Germinal center (tissue), 1 donor: Measurements from ENCODE around the gene MICALL2.
A peak's percentile ranks its signal among the peaks of the same experiment; 100 is the strongest.

ENCODE experiments used
- DNase-seq: peaks from one replicate; pipeline ENCODE4 v3.0.0; 2012; ENCODE audit warnings: mixed read lengths, low spot score

MICALL2 gene

DNA sequence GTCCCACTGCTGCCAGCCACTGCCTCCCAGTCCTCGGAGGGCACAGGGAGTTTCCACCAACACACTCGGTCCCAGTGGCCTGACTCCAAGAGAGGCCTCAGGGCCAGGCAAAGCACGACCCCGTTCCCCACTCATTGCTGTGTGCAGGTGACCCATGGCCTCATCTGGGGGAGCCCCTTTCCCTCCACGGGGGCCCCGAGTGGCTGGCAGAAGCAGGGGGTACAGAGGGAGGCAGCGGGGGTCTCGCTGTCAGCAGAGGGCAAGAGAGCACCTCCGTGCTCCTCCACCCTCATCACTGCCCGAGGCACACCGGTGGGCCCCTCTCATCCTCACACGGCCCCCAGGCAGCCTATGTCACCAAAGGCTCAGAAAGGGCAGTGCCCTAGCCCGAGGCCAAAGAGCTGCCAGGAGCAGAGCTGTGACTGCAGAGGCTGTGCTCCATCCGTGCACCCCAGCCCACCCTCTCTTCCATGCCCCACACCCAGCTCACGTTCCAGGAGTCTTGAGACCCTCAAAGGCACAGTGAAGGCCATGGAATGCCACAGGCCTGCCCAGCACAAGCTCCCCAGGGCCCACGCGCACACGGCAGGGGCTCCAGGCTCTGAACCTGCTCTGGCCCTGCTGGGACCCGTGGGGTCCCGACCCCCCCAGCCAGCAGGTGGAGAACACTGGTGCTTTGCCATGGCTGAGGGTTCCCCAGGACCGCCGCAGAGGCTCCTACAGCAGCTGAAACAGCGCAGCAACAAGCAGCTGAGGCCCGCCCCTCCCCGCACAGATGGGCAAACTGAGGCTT, 25.9 kb downstream of the MICALL2 start:
- no peak for DNase-seq

DNA sequence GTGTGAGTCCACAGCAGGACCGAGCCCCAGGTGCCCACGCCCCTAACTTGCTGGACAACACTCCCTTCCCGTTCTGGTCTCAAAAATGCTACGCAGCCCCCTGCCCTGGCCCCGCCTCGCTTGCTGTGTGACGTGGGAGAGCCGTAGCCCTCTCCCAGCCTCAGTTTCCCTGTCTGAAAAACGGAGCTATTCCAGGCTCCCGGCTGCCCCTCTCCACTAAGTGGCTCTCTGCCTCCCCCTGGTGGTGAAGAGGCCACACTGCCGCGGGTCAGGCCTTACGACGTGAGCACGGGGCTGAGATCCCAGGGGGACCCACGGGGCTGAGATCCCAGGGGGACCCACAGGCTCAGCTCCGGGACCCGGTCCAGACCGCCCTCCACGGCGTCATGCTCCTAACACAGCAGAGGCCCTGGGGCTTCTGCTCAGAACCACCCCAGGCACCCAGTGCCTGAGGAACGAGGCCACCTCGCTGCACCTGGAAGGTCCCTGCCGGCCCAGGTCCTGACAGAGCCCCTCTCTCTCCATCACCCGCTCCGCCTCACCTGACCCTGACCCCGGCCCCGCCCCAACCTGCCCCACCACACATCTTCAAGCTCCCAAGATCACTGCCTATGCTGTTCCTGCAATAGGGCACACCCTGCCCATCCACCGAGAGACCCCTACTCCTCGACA, 26.7 kb downstream of the MICALL2 start:
- peak; percentile 76 for DNase-seq

DNA sequence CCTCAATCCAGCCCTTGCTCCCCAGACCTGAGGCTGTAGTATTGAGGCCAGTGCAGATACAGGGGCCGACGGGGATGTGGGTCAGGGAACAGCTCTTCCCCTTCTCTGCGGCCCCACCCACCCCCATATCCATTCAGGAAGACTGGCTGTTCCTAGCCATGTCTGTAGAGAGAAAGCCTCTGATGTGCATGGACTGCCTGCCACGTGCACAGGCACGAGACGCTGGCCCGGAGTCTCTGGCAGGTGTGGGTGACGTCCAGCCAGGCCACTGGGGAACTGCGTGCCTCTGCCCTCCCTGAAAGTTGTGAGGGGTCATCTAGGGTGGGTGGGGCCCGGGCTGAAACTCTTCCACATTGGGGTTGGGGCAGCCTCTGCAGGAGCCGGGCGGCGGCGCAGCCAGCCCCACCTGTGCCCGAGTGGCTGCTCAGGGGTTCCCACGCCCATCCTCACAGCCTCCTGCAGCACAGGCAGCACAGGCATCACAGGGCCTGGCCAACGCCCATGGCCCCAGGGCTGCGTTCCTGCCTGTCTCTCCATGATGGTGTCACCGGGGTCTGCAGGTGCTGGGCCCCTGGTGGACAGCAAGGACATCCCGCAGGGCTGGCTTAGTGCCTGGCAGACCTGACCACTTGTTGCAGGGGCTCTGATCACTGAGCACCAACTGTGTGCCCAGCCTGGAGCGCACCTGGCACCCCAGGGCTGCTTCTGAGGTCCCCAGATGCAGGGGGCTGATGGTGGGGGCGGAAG, 27.5 kb downstream of the MICALL2 start:
- no peak for DNase-seq

DNA sequence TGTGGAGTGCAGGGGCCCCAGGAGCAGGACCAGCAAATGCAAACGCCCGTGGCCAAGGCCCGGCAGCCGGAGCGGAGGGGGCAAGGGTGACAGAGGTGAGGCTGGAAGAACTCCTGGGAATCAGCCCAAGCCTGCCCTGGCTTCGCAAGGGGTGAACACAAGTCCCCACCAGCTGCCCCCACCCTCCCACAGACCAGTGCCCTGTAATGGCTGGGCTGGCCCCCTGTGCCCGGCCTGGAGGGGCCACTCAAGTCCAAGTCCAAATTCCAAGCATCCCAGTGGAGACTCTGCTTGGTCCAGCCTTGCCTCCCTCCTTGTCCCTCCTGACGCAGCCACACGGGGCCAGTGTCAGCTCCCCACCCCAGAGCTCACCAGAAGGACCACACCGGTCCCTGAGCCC, 28.0 kb downstream of the MICALL2 start:
- DNase-seq = no peak

DNA sequence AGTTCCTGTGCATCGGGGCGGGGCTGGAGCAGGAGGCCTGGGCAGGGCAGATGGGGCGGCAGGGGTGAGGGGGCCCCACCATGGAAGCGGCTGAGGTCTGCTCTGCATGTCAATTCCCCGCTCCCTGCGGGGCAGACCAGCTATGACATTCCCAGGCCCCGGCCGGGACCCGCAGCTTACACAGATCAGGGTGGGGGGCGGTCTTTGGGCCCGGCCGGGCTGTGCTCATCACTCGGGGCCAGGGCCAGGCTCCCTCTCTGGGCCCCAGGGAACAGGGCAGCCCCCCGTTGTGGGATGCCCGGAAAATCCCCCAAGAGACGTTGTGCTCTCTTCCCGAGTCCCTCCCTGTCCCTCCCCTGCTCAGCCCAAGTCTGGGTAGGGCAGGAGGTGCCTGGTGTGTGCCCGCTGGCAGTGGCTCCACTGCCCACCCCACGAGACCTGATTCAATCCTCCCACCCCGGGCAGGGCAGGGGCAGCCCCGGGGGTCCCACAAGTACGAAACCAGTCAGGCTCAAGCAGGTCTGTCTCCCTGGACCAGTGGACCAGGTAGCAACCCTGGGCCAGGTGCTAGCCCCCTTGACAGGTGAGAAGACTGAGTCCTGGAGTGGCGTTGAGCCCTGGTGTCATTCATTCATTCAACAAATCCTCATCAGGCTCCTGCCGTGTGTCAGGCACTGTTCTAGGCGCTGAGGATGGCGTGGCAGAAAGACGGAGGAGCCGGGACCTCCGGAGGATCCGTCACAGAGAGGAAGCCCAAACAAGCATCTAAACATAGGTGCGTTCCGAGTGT, 29.0 kb downstream of the MICALL2 start:
- DNase-seq = no peak

DNA sequence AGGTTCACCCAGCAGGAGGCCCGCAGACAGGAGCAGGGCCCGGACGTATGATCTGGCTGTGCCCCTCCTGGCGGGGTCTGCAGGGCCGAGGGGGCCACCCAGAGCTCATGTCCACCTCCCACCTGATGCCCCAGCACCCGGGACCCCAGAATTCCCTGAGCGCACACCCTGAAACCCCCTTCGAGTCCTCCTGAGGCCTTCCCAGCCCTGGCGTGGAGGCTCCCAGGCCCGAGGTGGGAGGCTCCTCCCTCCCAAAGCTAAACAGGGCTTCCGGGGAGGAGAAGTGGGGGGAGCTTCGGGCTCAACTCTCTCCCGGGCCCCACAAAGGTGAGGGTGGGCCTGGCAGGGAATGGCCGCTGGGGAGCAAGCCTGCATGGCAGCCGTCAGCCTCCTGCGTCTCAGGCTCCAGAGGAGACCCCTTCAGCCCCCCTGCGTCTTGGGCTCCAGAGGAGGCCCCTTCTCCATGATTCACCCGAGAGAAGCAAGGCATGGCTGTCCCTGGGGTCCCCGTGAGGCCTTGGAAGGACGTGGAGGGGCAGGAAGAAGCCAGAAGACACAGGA, 30.2 kb downstream of the MICALL2 start:
- DNase-seq = no peak

DNA sequence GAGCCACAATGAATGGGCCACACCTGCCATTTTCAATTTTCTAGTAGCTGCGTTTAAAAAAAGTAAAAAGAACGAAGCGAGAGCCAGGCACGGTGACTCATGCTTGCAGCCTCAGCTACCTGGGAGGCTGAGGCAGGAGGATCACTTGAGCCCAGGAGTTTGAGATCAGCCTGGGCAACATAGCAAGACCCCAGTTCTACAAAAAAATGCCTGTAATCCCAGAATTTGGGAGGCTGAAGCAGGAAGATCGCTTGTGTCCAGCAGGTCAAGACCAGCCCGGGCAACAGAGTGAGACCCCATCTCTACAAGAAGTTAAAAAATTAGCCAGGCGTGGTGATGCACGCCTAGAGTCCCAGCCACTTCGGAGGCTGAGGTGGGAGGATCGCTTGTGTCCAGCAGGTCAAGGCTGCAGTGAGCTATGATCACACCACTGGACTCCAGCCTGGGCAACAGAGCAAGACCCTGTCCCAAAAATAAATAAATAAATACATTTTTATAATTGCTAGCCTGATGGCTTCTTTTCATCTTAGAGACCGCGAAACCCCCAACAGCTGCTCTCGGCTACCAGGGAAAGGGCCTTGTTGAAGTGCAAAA, 32.1 kb downstream of the MICALL2 start:
- DNase-seq = no peak

DNA sequence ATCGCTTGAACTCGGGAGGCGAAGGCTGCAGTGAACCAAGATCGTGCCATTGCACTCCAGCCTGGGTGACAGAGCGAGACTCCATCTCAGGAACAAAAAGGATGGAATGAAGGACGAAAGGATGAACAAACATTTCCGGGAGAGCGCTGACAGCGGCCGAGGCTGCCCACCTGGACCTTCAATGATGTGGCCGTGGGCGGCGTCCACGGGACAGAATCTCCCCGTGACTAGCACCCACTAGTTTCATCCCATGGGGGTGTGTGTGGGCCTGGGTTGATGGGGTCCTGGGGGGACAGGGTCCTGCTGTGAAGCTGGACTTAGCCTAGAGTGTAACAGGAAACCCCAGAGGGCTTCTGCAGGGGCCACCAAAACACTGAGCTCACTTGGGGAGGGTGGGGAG, 32.8 kb downstream of the MICALL2 start:
- no peak for DNase-seq

DNA sequence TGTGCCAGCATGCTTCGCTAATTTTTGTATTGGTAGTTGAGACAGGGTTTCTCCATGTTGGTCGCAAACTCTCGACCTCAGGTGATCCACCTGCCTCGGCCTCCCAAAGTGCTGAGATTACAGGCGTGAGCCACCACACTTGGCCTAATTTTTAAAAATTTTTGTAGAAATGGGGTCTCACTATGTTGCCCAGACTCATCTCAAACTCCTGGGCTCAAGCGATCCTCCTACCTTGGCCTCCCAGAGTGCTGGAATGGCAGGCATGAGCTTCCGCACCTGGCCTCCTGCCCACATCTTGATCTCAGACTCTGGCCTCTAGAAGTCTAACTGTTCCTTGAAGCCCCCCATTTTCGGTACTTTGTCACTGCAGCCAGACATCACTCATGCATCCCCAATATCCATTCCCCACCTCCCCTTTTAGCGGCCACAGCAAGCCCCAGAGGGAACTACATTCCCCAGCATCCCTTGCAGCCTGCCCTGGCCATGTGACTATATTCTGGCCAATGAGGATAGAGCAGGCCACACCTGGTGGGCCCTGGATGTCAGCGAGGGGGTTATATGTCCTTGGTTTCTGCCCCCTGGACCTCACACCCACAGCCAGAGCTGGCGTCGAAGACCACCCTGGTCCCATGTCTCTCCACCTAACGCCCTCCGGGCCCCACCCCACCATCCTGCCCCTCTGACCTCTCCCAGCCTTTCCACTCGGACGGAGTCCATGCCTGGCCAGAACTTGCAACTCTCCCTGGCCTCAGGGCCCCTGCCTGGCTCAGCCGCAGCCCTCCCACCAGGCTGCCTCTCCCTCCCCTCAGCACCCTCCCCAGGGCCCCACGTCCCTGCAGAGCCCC, 33.8 kb downstream of the MICALL2 start:
- peak; percentile 56 for DNase-seq

DNA sequence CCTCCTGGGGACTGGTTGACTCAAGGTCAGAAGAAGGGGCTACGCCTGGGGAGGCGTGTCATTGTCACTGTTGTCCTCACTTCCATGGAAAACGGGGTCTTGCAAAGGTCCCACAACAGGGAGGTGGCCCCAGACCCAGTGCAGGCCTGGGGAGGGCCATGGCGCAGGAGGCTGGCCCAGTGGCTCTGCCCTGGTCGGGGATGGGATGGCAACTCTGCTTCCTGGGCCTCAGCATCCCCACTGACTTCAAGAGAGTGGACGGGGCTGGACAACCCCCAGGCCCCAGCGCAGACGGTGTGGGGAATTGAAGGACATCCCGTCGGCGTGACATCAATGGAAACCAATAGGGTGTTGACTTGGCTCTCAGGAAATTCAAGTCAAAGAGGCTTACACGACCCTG, 35.2 kb downstream of the MICALL2 start:
- DNase-seq = no peak

DNA sequence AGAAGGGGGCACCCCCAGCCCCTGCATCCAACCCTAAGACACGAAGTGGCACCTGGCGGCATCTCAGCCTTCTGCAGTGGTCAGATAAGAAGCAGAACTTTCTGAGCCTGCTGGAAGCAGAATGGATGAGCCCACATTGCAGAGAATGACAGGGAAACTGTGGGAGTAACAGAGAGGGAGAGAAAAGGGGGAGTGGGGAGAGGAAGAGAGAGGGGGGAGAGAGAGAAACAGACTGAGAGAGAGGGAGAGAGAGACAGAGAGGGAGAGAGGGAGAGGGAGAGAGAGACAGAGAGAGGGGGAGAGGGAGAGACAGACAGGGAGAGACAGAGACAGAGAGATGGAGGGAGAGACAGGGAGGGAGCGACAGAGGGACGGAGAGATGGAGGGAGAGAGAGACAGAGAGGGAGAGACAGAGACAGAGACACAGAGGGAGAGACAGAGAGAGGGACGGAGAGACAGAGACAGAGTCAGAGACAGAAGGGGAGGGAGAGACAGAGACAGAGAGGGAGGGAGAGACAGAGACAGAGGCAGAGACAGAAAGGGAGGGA, 35.9 kb downstream of the MICALL2 start:
- no peak for DNase-seq

DNA sequence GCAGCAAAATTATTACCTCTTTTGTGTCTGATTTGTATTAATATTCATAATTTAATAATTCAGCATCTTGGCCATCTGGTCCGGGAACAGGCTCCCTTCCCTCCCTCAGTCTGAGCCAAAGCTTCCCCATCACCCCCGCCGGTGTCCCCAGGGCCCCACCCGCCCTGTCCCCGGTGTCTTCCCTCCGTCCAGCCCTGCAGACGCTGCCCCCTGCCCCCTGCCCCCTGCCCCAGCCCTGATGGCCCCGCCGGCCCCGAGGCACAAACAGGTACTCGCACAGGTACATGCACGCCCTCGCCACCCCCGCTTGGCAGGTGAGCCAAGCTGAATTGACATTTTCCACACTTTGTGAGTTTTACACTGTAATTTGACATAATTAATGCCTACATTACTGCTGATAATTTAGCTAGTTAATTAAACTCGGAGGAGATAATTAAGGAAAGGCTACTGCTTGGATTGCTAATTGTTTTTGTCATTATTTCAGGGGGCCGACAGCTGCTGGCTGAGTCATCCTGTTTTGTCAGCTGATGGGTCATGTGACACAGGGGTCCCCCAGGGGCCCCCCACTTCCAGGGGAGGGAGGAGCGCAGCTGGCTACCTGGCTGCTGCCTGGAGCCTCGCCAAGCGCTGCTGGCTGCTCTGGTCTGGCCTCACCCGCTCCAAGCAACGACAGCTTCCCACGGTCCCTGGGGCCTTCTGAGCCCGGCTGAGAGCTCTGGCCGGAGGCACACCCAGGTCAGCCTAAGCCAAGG, 36.6 kb downstream of the MICALL2 start:
- no peak for DNase-seq

DNA sequence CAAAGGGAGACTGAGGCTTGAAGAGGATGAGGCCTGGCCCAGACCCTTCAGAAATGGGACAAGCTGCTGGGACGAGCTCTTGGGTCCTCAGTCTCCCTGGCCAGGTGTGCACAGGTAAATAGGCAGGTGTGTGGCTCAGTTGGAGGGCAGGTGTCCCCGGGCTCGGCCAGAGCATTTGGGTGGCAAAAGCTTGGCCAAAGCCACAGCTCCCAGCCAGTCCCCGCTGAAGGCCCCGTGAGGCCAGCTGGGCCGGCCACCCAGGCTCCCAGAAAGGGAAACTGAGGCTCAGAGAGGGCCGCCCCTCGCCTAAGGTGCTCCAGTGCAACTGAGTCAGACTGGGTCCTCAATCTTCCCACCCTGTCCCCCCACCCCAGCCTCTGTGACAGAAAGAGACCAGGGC, 37.3 kb downstream of the MICALL2 start:
- no peak for DNase-seq

DNA sequence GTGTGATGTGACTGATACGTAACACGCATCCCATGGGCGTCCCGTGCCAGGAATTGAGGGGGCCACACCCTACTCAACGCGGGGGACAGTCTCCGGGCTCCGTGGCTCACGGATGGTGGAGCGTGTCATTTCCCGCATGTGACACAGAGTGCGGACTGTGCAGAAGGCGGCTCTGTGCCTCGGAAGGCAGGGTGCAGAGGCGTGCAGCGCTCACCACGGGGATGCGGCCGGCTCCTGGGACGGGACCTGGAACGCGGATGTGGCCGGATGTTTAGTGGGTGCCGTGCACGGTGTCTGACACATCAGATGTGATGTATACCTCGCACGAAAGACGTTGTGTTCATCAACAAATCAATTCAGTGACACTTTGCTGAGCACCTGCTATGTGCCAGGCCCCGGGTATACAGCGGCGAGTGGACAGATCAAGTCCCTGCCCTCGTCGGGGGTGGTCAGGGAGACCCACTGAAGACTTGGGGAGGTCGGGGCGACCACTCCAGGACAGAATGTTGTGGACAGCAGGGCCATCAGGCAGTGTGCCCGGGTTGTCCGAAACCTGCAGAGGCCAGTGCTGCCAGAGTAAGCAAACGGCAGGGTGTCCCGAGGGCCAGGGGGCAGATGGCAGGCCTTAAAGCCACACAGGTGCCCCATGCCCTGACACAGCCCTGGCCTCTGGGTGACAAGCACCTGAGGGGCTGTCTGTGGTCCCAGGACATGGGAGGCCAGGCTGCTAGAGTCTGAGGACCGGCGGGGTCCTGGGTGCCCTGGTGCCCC, 38.1 kb downstream of the MICALL2 start:
- no peak for DNase-seq

DNA sequence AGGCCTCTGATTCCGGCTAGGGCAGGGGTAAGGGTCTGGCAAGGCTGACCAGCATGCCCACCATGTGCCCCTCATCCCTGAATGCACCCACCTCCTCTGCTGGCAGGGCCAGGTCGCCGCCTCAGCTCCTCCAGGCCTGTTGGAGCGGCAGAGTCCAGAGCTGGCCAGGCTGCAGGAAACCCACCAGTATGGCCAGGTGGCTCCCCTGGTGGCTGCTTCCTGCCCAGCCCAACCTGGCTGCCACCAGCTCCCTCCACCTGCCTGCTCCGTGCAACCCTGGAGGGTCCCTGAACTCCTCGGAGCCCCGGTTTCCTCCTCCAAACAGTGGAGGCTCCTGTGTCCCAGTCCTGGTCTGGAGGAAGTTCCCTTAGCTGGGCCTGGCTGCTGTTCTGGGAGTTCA, 39.6 kb downstream of the MICALL2 start:
- no peak for DNase-seq

DNA sequence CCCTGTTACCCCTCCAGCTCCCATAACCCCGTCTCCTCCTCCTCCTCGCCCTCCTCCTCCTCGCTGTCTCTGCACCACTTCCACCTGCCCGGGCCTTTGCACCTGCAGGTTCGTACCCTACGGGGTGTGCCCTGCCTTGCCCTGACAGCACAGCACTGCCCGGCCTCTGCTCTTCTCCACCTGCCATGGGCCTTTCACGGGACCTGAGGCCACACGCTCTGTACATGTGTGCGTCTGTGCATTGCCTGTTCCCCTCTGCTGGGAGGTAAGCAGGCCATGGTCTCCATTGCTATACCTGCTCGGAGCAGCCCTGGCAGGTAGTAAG, 40.0 kb downstream of the MICALL2 start:
- DNase-seq = no peak

DNA sequence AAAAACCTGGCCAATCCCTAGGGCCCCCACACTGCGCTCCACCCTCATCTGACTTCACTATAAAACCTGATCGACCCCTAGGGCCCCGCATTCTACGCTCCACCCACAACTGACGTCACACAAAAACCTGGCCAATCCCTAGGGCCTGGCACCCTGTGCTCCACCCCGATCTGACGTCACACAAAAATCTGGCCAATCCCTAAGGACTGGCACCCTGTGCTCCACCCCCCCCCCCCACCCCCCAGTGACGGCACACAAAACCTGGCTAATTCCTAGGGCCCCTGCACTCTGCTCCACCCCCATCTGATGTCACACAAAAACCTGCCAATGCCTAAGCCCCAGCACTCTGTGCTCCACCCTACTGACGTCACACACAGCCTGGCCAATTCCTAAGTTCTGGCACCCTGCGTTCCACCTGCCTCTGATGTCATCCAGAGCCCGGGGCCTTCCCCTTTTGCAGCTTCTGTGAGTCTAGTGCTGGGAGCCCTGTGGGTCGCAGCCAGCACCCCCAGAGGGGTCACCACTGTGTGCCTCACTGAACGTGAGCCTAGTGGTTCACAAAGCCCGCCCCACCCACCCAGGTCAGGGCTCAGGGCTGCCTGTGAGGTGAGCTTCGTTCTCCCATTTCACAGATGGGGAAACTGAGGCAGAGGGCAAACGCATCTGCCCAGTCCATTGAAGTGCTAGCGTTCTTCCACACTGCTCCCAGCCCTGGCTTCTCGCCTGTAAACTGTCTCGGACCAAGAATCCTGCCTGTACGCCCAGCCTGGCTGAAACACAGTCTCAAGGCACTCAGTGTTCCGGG, 40.6 kb downstream of the MICALL2 start:
- DNase-seq = no peak

DNA sequence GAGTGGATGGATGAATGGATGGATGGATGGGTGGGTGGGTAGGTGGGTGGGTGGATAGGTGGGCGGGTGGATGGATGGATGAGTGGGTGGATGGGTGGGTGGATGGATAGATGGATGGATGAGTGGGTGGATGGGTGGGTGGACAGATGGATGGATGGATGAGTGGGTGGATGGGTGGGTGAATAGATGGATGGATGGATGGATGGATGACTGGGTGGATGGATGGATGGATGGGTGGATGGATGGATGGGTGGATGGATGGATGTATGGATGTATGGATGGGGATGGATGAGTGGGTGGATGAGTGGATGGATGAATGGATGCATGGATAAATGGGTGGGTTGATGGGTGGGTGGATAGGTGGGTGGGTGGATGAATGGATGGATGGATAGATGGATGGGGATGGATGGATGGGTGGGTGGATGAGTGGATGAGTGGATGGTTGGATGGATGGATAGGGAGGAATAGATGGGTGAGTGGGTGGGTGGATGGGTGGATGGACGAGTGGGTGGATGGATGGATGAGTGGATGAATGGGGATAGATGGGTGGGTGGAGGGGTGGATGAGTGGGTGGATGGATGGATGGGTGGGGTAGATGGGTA, 43.8 kb downstream of the MICALL2 start:
- no peak for DNase-seq
